WTC11 (cell line): ENCODE measurements around the gene ATP7A.

Experiments
- ATF6 ChIP-seq: sonication (generic); formaldehyde crosslinking; IDR thresholded peaks from 2 replicates; pipeline ENCODE4 v1.8.1; 2023; ENCODE audit warnings: mild to moderate bottlenecking, missing genetic modification reagents
- CTCF ChIP-seq: fragments of 200-600 bp; IDR thresholded peaks from 2 replicates; pipeline ENCODE4 v1.8.0; 2022; ENCODE audit warnings: antibody characterized with exemption
- ELF4 ChIP-seq: sonication (generic); formaldehyde crosslinking; IDR thresholded peaks from 2 replicates; pipeline ENCODE4 v1.8.1; 2022; ENCODE audit warnings: low read depth, mild to moderate bottlenecking, moderate library complexity, missing genetic modification reagents
- FOXK1 ChIP-seq: sonication (generic); formaldehyde crosslinking; IDR thresholded peaks from 2 replicates; pipeline ENCODE4 v1.8.0; 2022; ENCODE audit warnings: mild to moderate bottlenecking, moderate library complexity, missing genetic modification reagents
- JUN ChIP-seq: sonication (generic); formaldehyde crosslinking; IDR thresholded peaks from 2 replicates; pipeline ENCODE4 v1.8.0; 2023; ENCODE audit warnings: mild to moderate bottlenecking, missing genetic modification reagents
- SP1 ChIP-seq: sonication (generic); formaldehyde crosslinking; conservative IDR thresholded peaks from 2 replicates; pipeline ENCODE4 v1.8.1; 2022; ENCODE audit warnings: missing genetic modification reagents
- USF2 ChIP-seq: sonication (generic); formaldehyde crosslinking; IDR thresholded peaks from 2 replicates; pipeline ENCODE4 v1.8.1; 2023; ENCODE audit warnings: mild to moderate bottlenecking, missing genetic modification reagents, moderate library complexity

GRCh38 chrX:77967631-77968030 lies 57.1 kb downstream of the ATP7A start:
- TF ChIP-seq CTCF (no peak), USF2 (CRISPR knock-in tag) (no peak), FOXK1 (CRISPR knock-in tag) (no peak), JUN (CRISPR knock-in tag) (no peak), ELF4 (CRISPR knock-in tag) (no peak), SP1 (CRISPR knock-in tag) (no peak), ATF6 (CRISPR knock-in tag) (no peak)
